Psoas muscle (tissue), 8 donors: ENCODE measurements around the gene GLCCI1. TPM values are rescaled to one million over a fixed set of nuclear protein-coding genes. Genes with fewer than 3 reads are reported as not detected.

Source experiments
- ATAC-seq, 4 donors: fragments of 200-7000 bp; cut with Tn5 transposase; one replicate each; pipeline ENCODE4 v1.9.1; 2020; ENCODE audit warnings: moderate library complexity in 3 of 4, mild to moderate bottlenecking in 2 of 4
- DNase-seq, 2 donors: peaks; one replicate each; pipeline ENCODE4 v3.0.0-alpha.2; 2020
- H3K27ac ChIP-seq: fragments of 200-600 bp; one replicate; pipeline ENCODE4 v1.8.0; 2022
- H3K27me3 ChIP-seq, 3 donors: fragments of 200-600 bp in 1 of 3; one replicate each; pipeline versions ENCODE4 v1.6.1 to v1.8.0; 2013 to 2022; ENCODE audit warnings: low read length in 2 of 3, mild to moderate bottlenecking in 2 of 3, moderate library complexity in 1 of 3; ENCODE audit not compliant: insufficient read depth in 3 of 3
- H3K36me3 ChIP-seq, 2 donors: fragments of 200-600 bp in 1 of 2; one replicate each; pipeline versions ENCODE4 v1.6.1 to v1.8.0; 2013 to 2022; ENCODE audit warnings: low read depth in 1 of 2, mild to moderate bottlenecking in 1 of 2, moderate library complexity in 1 of 2; ENCODE audit not compliant: insufficient read depth in 1 of 2
- H3K4me1 ChIP-seq: fragments of 200-600 bp; one replicate; pipeline ENCODE4 v1.8.0; 2022
- H3K4me3 ChIP-seq: fragments of 200-600 bp; one replicate; pipeline ENCODE4 v1.8.0; 2022; ENCODE audit warnings: mild to moderate bottlenecking
- H3K9me3 ChIP-seq: fragments of 200-600 bp; one replicate; pipeline ENCODE4 v1.8.0; 2022
- WGBS, 3 donors: extraction: QIAGEN DNeasy Blood & Tissue Kit; methylation state at CpG; one replicate each; pipeline versions ENCODE4 v1.1.6 to v1.1.7; 2013; 5-methylcytosine and 5-hydroxymethylcytosine counted together
- intact Hi-C, 2 donors: fragments of 100-400 bp; cut with DNase I; formaldehyde crosslinking; loops; one replicate each; pipeline versions ENCODE4 v1.11.0 to v1.14.2; 2022
- polyA plus RNA-seq, 3 donors: library from polyadenylated mRNA; stranded (reverse); fragments of 200-250 nt; gene quantifications; one replicate each; pipeline ENCODE4 v1.2.3, GENCODE V29; 2013
- total RNA-seq, 4 donors: library from RNA; stranded (reverse); fragmentation: NEBNext Ultra II Directional in 2 of 4; extraction: Animal tissue kit (Norgen Biotek cat#: 25700) in 2 of 4; gene quantifications; one replicate each; pipeline versions ENCODE4 v1.2.1 to v1.2.4, GENCODE V29; 2021 to 2023
- TF ChIP-seq, protein P1 (sequence below): fragments of 200-600 bp; IDR thresholded peaks from one replicate; pipeline ENCODE4 v1.8.0; 2022; ENCODE audit warnings: antibody characterized with exemption
- donor health status: healthy with polysubstance abuse.
- donor health status: DM: no; HTN: no; CAD: no; lungs with moderate emphysema.
- donor health status: Bipolar disorder and iron deficiency.
- donor health status: healthy.
- donor health status: DM: yes; HTN: yes; CAD: no.
- donor health status: DM: no; HTN: no; CAD: no.
- donor health status: DM: no; HTN: no; CAD: no.
- donor health status: DM: yes; HTN: yes; CAD: no.

Gene GLCCI1
- total and polyA plus RNA-seq, 7 donors = 0.57 to 8.0 (median 3.1) TPM

DNA sequence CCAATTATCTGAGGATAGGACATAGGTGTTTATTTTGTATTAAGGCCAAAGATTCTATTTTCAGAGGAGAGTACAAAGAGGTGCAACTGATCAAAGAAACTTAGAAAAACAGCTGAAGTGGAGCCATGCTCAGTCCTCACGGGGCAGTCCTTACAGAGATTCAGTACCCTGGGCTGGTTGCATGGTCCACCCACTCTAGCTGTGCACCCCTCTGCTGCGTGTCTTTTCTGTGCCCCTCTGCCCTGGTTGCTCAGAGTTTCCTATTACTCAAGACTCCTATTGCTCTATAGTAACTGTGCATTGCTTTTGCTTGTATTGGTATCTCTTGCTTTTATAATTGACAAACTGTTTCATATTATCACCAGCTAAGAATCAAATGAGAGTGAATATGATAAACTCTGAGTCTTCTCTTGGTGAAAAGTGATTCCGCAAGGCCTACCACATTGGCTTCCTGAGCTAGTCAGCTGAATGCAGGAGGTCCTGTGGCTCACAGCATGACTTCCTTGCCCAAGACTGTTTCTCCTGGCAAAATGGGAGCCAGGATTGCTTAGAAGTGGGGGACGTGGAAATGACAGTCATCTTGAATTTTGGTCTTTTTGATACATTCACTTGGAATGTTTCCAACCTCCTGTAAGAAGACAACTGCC lies 137.0 kb downstream of the GLCCI1 start:
- no peak overlapping the region for H3K27ac ChIP-seq
- no peak overlapping the region for H3K4me3 ChIP-seq
- no peaks in the 10 kb centered on the region for H3K27me3 ChIP-seq
- WGBS, 3 donors = 47 to 76% (median 66%) methylated on average over 4 of the region's 4 CpGs
- TF ChIP-seq, protein P1, sequence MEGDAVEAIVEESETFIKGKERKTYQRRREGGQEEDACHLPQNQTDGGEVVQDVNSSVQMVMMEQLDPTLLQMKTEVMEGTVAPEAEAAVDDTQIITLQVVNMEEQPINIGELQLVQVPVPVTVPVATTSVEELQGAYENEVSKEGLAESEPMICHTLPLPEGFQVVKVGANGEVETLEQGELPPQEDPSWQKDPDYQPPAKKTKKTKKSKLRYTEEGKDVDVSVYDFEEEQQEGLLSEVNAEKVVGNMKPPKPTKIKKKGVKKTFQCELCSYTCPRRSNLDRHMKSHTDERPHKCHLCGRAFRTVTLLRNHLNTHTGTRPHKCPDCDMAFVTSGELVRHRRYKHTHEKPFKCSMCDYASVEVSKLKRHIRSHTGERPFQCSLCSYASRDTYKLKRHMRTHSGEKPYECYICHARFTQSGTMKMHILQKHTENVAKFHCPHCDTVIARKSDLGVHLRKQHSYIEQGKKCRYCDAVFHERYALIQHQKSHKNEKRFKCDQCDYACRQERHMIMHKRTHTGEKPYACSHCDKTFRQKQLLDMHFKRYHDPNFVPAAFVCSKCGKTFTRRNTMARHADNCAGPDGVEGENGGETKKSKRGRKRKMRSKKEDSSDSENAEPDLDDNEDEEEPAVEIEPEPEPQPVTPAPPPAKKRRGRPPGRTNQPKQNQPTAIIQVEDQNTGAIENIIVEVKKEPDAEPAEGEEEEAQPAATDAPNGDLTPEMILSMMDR = no peak
- no peak for ATAC-seq
- H3K36me3 ChIP-seq = no peaks in the 10 kb centered on the region
- H3K9me3 ChIP-seq = peaks cover 3% of the 10 kb centered on the region
- no peaks in the 10 kb centered on the region for H3K4me1 ChIP-seq
- DNase-seq = no peak
- intact Hi-C loops = no loop called here

DNA sequence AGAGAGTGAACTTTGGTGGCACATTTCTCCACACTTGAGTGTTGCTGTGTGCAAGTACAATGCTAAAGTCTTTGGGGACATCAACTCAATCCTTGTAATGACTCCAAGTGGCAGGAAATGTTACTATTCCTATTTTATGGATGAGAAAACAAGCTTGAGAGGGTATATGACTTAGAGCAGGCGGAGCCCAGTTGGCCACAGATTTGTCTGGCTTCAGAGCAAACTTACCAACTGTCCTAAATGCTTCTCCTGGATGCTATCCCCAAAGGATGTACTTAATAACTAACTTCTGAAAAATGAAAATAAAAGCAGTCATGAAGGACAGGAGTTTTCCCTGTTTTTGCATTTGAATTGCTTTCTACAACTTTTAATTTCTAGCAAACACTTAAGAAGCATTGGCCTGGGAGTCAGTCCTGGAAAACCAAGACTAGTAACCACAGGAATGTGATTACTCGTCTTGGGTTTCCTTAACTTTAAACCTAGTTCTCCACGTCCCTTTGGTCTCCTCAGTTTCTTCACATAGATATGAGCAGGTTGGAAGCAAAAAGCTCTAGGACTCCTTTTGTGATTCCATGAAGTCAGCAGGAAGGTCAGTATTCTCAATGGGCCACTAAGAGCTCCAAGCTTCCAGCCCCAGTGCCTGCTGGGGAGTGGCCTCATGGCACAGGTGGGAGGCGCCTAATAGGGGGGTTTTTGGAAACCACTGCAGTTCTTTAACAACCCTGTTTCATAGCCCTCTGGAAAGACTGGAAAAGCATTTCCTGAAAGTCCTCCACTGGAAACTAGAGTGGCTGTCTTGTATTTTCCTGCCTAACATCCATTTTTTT lies 140.8 kb downstream of the GLCCI1 start:
- TF ChIP-seq, protein P1 = no peak
- H3K9me3 ChIP-seq = no peaks in the 10 kb centered on the region
- no peaks in the 10 kb centered on the region for H3K27me3 ChIP-seq
- no peak overlapping the region for H3K4me3 ChIP-seq
- intact Hi-C loops = no loop called here
- 60 to 75% (median 64%) methylated on average over 4 of the region's 4 CpGs for WGBS, 3 donors
- no peak overlapping the region for H3K27ac ChIP-seq
- no peak for ATAC-seq
- H3K36me3 ChIP-seq = no peaks in the 10 kb centered on the region
- no peaks in the 10 kb centered on the region for H3K4me1 ChIP-seq
- no peak for DNase-seq

- DNase-seq (no peak), ATAC-seq (no peak)
- H3K4me1 ChIP-seq = no peaks in the 10 kb centered on the region
- no peaks in the 10 kb centered on the region for H3K27me3 ChIP-seq
- intact Hi-C loops = no loop called here
- H3K4me3 ChIP-seq = no peak overlapping the region
- no peak overlapping the region for H3K27ac ChIP-seq
- H3K36me3 ChIP-seq = no peaks in the 10 kb centered on the region
- WGBS, 3 donors = 61 to 67% (median 63%) methylated on average over 11 of the region's 11 CpGs
- TF ChIP-seq, protein P1 = no peak
- no peaks in the 10 kb centered on the region for H3K9me3 ChIP-seq
These were observed 142.8 kb downstream of the GLCCI1 start for GRCh38 chr7:8111282-8111960.

DNA sequence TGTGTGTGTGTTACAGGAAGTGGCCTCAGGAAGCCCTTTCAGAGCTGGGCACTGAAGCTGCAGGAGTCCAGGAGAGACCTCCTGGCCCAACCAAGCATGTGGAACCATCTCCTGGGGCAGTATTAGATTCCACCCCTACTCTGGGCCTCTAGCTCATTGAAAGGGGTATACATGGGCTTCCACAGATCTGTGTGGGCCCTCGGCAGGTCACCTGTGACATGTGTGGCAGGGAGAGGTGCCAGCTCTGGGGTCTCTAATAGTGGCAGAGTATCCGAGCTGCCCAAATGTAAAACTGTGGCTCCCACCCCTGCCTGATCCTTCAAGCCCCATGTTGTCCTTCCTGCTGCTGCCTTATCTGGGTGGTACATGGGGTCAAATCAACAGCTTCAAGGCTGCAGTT lies 144.1 kb downstream of the GLCCI1 start:
- Histone ChIP-seq H3K4me3 (no peak overlapping the region), H3K27ac (no peak overlapping the region), H3K9me3 (no peaks in the 10 kb centered on the region), H3K4me1 (no peaks in the 10 kb centered on the region), H3K36me3 (no peaks in the 10 kb centered on the region), H3K27me3 (no peaks in the 10 kb centered on the region)
- WGBS, 3 donors = 94 to 100% (median 95%) methylated on average over 2 of the region's 2 CpGs
- DNase-seq (no peak), ATAC-seq (no peak)
- intact Hi-C loops = no loop called here
- TF ChIP-seq, protein P1 = no peak
